ENCODE data around the gene ANKIB1. TPM values are rescaled to one million over a fixed set of nuclear protein-coding genes. Genes with fewer than 3 reads are reported as not detected.

The ANKIB1 gene
- total RNA-seq, 4 donors from 2014 or later = 36.9 to 51.4 (median 41.4) TPM

- no peak for TF ChIP-seq CTCF (IDR thresholded peaks at IDR 0.05; ENCODE audit: low read depth)
Measured at GRCh38 chr7:92253251-92253650, 7.5 kb downstream of the ANKIB1 start.

- no peak for TF ChIP-seq CTCF (IDR thresholded peaks at IDR 0.05; ENCODE audit: low read depth)
Measured at GRCh38 chr7:92255308-92255707, 9.5 kb downstream of the ANKIB1 start.

- no peak for TF ChIP-seq CTCF (IDR thresholded peaks at IDR 0.05; ENCODE audit: low read depth)
Measured at GRCh38 chr7:92259062-92259461, 13.3 kb downstream of the ANKIB1 start.

GRCh38 chr7:92259610-92260247 is 14.0 kb downstream of the ANKIB1 start:
- TF ChIP-seq CTCF (IDR thresholded peaks at IDR 0.05; ENCODE audit: low read depth) = no peak

DNA sequence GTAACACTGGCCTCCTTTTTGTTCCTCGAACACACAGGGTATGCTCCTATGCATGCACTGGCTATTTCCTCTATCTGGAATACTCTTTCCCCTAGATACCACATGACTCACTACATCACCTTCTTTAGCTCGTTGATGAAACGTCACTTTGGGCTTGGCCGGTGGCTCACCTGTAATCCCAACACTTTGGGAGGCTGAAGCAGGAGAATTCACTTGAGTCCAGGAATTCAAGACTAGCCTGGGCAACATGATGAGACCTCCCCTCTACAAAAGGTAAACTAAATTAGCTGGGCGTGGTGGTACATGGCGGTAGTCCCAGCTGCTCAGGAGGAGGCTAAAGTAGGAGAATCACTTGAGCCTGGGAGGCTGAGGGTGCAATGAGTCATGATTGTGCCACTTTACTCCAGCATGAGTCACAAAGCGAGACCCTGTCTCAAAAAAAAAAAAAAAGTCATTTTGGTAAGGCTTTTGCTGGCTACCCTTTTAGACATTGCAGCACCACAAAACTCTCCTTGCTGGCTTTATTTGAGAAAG is 14.5 kb downstream of the ANKIB1 start:
- TF ChIP-seq CTCF (IDR thresholded peaks at IDR 0.05; ENCODE audit: low read depth) = no peak

- TF ChIP-seq CTCF (IDR thresholded peaks at IDR 0.05; ENCODE audit: low read depth) = no peak
Measured at GRCh38 chr7:92266415-92267241, 20.9 kb downstream of the ANKIB1 start.

GRCh38 chr7:92268921-92269320 is 23.1 kb downstream of the ANKIB1 start:
- TF ChIP-seq CTCF (IDR thresholded peaks at IDR 0.05; ENCODE audit: low read depth) = no peak

Measured in subcutaneous adipose tissue (tissue), 4 donors.